COLO668 (cell line): ENCODE measurements around the gene ARHGEF17.

ENCODE experiments used
- DNase-seq: peaks from one replicate; lab custom pipeline; 2025; ENCODE audit not compliant: unreplicated experiment; lab: John Stamatoyannopoulos, UW

Gene ARHGEF17

GRCh38 chr11:73350908-73351636, 43.0 kb downstream of the ARHGEF17 start:
- peak; percentile 25 for DNase-seq

GRCh38 chr11:73353422-73353821, 45.3 kb downstream of the ARHGEF17 start:
- no peak for DNase-seq

GRCh38 chr11:73355109-73355508, 47.0 kb downstream of the ARHGEF17 start:
- no peak for DNase-seq

- no peak for DNase-seq
Observed at GRCh38 chr11:73356979-73357860, 49.1 kb downstream of the ARHGEF17 start.

- no peak for DNase-seq
Observed at GRCh38 chr11:73358071-73358470, 50.0 kb downstream of the ARHGEF17 start.

GRCh38 chr11:73359341-73359740, 51.3 kb downstream of the ARHGEF17 start:
- no peak for DNase-seq

- peak; percentile 22 for DNase-seq
Observed at GRCh38 chr11:73359930-73360742, 52.1 kb downstream of the ARHGEF17 start.

- DNase-seq = no peak
Observed at GRCh38 chr11:73360743-73361369, 52.8 kb downstream of the ARHGEF17 start.

GRCh38 chr11:73361953-73362776, 54.1 kb downstream of the ARHGEF17 start:
- peak; percentile 74 for DNase-seq

- no peak for DNase-seq
Observed at GRCh38 chr11:73363147-73363546, 55.1 kb downstream of the ARHGEF17 start.

GRCh38 chr11:73365352-73366264, 57.5 kb downstream of the ARHGEF17 start:
- DNase-seq = no peak

- no peak for DNase-seq
Observed at GRCh38 chr11:73366265-73366610, 58.2 kb downstream of the ARHGEF17 start.

- DNase-seq = no peak
Observed at GRCh38 chr11:73366953-73367352, 58.9 kb downstream of the ARHGEF17 start.

GRCh38 chr11:73367482-73368024, 59.5 kb downstream of the ARHGEF17 start:
- DNase-seq = no peak

- no peak for DNase-seq
Observed at GRCh38 chr11:73372375-73372993, 64.4 kb downstream of the ARHGEF17 start.

- DNase-seq = no peak
Observed at GRCh38 chr11:73374151-73374550, 66.1 kb downstream of the ARHGEF17 start.

- no peak for DNase-seq
Observed at GRCh38 chr11:73375830-73376159, 67.7 kb downstream of the ARHGEF17 start.

- peak; percentile 87 for DNase-seq
Observed at GRCh38 chr11:73376160-73376802, 68.2 kb downstream of the ARHGEF17 start, which contains the start of gene RELT. Gene RELT (plus strand): TSS chr11:73376399. CDS start chr11:73389137, 12,738 bp downstream.
